ENCODE results near the gene NAIF1.

DNA sequence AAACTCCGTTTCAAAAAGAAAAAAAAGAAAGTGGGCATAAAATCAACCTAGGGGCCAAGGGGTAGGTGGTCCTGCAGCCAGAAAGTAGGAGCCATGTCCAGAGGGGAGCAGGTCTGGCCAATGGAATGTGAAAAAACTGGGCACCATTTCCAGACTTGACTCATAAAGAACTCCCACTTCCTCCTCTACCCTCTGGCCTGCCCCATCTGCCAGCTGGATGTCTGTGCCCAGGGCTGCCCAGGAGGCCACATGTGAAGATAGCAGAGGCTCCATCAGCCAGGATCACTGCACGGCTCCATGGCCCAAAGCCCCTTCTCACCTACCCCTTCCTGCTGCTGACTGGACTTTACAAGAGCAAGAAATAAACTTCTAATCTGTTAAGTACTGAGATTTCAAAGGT lies 44.2 kb downstream of the NAIF1 start:
- TF ChIP-seq, protein P1, sequence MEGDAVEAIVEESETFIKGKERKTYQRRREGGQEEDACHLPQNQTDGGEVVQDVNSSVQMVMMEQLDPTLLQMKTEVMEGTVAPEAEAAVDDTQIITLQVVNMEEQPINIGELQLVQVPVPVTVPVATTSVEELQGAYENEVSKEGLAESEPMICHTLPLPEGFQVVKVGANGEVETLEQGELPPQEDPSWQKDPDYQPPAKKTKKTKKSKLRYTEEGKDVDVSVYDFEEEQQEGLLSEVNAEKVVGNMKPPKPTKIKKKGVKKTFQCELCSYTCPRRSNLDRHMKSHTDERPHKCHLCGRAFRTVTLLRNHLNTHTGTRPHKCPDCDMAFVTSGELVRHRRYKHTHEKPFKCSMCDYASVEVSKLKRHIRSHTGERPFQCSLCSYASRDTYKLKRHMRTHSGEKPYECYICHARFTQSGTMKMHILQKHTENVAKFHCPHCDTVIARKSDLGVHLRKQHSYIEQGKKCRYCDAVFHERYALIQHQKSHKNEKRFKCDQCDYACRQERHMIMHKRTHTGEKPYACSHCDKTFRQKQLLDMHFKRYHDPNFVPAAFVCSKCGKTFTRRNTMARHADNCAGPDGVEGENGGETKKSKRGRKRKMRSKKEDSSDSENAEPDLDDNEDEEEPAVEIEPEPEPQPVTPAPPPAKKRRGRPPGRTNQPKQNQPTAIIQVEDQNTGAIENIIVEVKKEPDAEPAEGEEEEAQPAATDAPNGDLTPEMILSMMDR (IDR thresholded peaks at IDR 0.05), result no peak
- TF ChIP-seq POLR2A (IDR thresholded peaks at IDR 0.05), result no peak

Measured in transverse colon (tissue), 3 donors.